ENCODE measurements around the gene TRABD.

GRCh38 chr22:50143096-50143495 is 42.6 kb upstream of the TRABD start:
- TF ChIP-seq CTCF (IDR thresholded peaks at IDR 0.05) (no peak), POLR2AphosphoS5 (IDR thresholded peaks at IDR 0.05; ENCODE audit: low read depth, low read length) (no peak), TCF7L2 (IDR thresholded peaks at IDR 0.05; ENCODE audit: low read depth, low read length) (no peak)
